OCI-LY7 (cell line): ENCODE measurements around the gene PALLD.

Experiments
- EZH2phosphoT487 ChIP-seq: fragments of 200-600 bp; sonication (generic); IDR thresholded peaks from 2 replicates; pipeline ENCODE4 v1.6.1; 2018; ENCODE audit warnings: low read depth, borderline replicate concordance, mild to moderate bottlenecking, mixed run types, antibody characterized with exemption, low read length, moderate library complexity, mixed read lengths
- TF ChIP-seq, protein P1 (sequence below): fragments of 200-600 bp; sonication (generic); conservative IDR thresholded peaks from 2 replicates; pipeline ENCODE4 v1.5.1; 2014; ENCODE audit warnings: mild to moderate bottlenecking, antibody characterized with exemption, low read length, moderate library complexity, mixed read lengths

DNA sequence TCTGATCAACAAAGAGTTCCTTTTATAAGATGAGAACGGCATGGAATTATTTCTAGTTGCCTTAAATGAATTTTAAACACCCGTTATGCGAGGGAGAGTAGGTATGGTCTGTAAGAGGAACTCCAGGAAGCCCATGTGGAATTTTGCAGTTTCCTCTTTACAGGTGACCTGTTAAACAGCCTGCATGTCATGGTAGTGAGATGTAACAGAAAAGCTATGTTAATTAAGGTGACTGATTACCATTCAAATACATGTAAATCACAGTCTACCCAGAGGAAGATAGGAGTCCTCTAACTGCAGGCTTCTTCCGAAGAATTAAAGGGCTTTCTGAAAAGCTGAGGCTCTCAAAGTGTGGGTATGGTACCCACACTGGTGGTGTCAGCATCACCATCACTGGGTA, 349.6 kb downstream of the PALLD start:
- TF ChIP-seq, protein P1, sequence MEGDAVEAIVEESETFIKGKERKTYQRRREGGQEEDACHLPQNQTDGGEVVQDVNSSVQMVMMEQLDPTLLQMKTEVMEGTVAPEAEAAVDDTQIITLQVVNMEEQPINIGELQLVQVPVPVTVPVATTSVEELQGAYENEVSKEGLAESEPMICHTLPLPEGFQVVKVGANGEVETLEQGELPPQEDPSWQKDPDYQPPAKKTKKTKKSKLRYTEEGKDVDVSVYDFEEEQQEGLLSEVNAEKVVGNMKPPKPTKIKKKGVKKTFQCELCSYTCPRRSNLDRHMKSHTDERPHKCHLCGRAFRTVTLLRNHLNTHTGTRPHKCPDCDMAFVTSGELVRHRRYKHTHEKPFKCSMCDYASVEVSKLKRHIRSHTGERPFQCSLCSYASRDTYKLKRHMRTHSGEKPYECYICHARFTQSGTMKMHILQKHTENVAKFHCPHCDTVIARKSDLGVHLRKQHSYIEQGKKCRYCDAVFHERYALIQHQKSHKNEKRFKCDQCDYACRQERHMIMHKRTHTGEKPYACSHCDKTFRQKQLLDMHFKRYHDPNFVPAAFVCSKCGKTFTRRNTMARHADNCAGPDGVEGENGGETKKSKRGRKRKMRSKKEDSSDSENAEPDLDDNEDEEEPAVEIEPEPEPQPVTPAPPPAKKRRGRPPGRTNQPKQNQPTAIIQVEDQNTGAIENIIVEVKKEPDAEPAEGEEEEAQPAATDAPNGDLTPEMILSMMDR: no peak
- no peak for TF ChIP-seq EZH2phosphoT487
